IMR-90 (cell line): ENCODE results near the gene STRN4. TPM values are rescaled to one million over a fixed set of nuclear protein-coding genes. Genes with fewer than 3 reads are reported as not detected.

Experiments
- ATAC-seq: fragments of 200-7000 bp; cut with Tn5 transposase; 2 replicates; pipeline ENCODE4 v1.9.1; 2020; ENCODE audit warnings: low read depth, mild to moderate bottlenecking, moderate library complexity
- BruUV-seq: library from RNA; stranded (reverse); fragments of 400-500 nt; replicated peaks from 2 replicates; lab custom pipeline; 2021; lab: Mats Ljungman, UMichigan
- CTCF ChIA-PET: fragments of 300-600 bp; formaldehyde crosslinking; extraction: SDS; loops from one replicate; lab custom pipeline; 2021; ENCODE audit warnings: antibody characterized with exemption; lab: Yijun Ruan, JAX
- POLR2A ChIA-PET: fragments of 300-600 bp; sonication (Branson Sonifier 250); formaldehyde crosslinking; loops from one replicate; lab custom pipeline; 2022; ENCODE audit warnings: antibody characterized with exemption; ENCODE audit not compliant: unreplicated experiment; lab: Charles Lee
- DNase-seq: peaks from one replicate; pipeline ENCODE4 v3.0.0; 2013
- H2AFZ ChIP-seq: replicated peaks from 2 replicates; pipeline ENCODE3; 2013; ENCODE audit warnings: low read length, mild to moderate bottlenecking; ENCODE audit not compliant: poor library complexity
- H2AK5ac ChIP-seq: 2 replicates; pipeline ENCODE4 v1.6.1; 2013; ENCODE audit warnings: low read depth, low read length, inconsistent platforms
- H2AK9ac ChIP-seq: replicated peaks from 2 replicates; pipeline ENCODE3; 2013; ENCODE audit warnings: mild to moderate bottlenecking, low read depth, low read length, moderate library complexity; ENCODE audit not compliant: poor library complexity
- H2BK120ac ChIP-seq: 2 replicates; pipeline ENCODE4 v1.6.1; 2013; ENCODE audit warnings: low read depth, low read length, inconsistent platforms
- H2BK15ac ChIP-seq: 3 replicates; pipeline ENCODE4 v1.6.1; 2013; ENCODE audit warnings: low read depth, low read length, inconsistent platforms
- H2BK20ac ChIP-seq: 2 replicates; pipeline ENCODE4 v1.6.1; 2013; ENCODE audit warnings: low read depth, mild to moderate bottlenecking, inconsistent platforms, low read length, moderate library complexity
- H2BK5ac ChIP-seq: 2 replicates; pipeline ENCODE4 v1.6.1; 2013; ENCODE audit warnings: mild to moderate bottlenecking, low read depth, low read length, inconsistent platforms; ENCODE audit not compliant: poor library complexity, severe bottlenecking
- H3K14ac ChIP-seq: replicated peaks from 2 replicates; pipeline ENCODE4 v1.6.1; 2013; ENCODE audit warnings: low read depth, low read length, inconsistent platforms
- H3K18ac ChIP-seq: 2 replicates; pipeline ENCODE4 v1.6.1; 2013; ENCODE audit warnings: low read depth, low read length, control low read depth
- H3K23ac ChIP-seq: 2 replicates; pipeline ENCODE4 v1.6.1; 2013; ENCODE audit warnings: low read depth, low read length, inconsistent platforms
- H3K27ac ChIP-seq: 2 replicates; pipeline ENCODE4 v1.5.1; 2013; ENCODE audit warnings: mild to moderate bottlenecking, control low read depth, low read length; ENCODE audit not compliant: insufficient read depth
- H3K27me3 ChIP-seq: 2 replicates; pipeline ENCODE4 v1.6.1; 2013; ENCODE audit warnings: low read length; ENCODE audit not compliant: control insufficient read depth, insufficient read depth
- H3K36me3 ChIP-seq: 2 replicates; pipeline ENCODE4 v1.6.1; 2013; ENCODE audit warnings: low read length, mixed read lengths; ENCODE audit not compliant: control insufficient read depth, insufficient read depth
- H3K4ac ChIP-seq: 2 replicates; pipeline ENCODE4 v1.6.1; 2013; ENCODE audit warnings: low read depth, low read length, inconsistent platforms
- H3K4me1 ChIP-seq: 2 replicates; pipeline ENCODE4 v1.6.1; 2013; ENCODE audit warnings: low read length, mixed read lengths; ENCODE audit not compliant: control insufficient read depth, insufficient read depth
- H3K4me2 ChIP-seq: 2 replicates; pipeline ENCODE4 v1.6.1; 2013; ENCODE audit warnings: low read depth, mild to moderate bottlenecking, control low read depth, low read length, moderate library complexity
- H3K4me3 ChIP-seq: 2 replicates; pipeline ENCODE4 v1.5.1; 2013; ENCODE audit warnings: low read depth, mild to moderate bottlenecking, control low read depth, low read length, moderate library complexity; ENCODE audit not compliant: insufficient read depth
- H3K56ac ChIP-seq: 2 replicates; pipeline ENCODE4 v1.6.1; 2013; ENCODE audit warnings: low read length, inconsistent platforms; ENCODE audit not compliant: insufficient read depth; ENCODE audit errors: extremely low read depth
- H3K79me1 ChIP-seq, 2 experiments: 2 replicates each; pipeline ENCODE4 v1.6.1; 2013; ENCODE audit warnings: low read length in 2 of 2, inconsistent platforms in 1 of 2, low read depth in 1 of 2
- H3K9ac ChIP-seq: 2 replicates; pipeline ENCODE4 v1.6.1; 2013; ENCODE audit warnings: low read depth, low read length, control low read depth
- H3K9me1 ChIP-seq: 2 replicates; pipeline ENCODE4 v1.6.1; 2013; ENCODE audit warnings: low read length, inconsistent platforms; ENCODE audit not compliant: insufficient read depth
- H3K9me3 ChIP-seq: 2 replicates; pipeline ENCODE4 v1.6.1; 2013; ENCODE audit warnings: low read length; ENCODE audit not compliant: control insufficient read depth, insufficient read depth
- H4K20me1 ChIP-seq: 2 replicates; pipeline ENCODE4 v1.6.1; 2013; ENCODE audit warnings: low read length, inconsistent platforms; ENCODE audit not compliant: insufficient read depth
- H4K5ac ChIP-seq: 2 replicates; pipeline ENCODE4 v1.6.1; 2013; ENCODE audit warnings: mild to moderate bottlenecking, low read depth, low read length, control low read depth
- H4K8ac ChIP-seq, 2 experiments: 2 replicates each; pipeline ENCODE4 v1.6.1; 2013; ENCODE audit warnings: low read depth in 2 of 2, low read length in 2 of 2, control low read depth in 1 of 2, inconsistent platforms in 1 of 2
- H4K91ac ChIP-seq: 2 replicates; pipeline ENCODE4 v1.6.1; 2013; ENCODE audit warnings: low read depth, low read length, inconsistent platforms; ENCODE audit not compliant: insufficient read depth
- BHLHE40 ChIP-seq: fragments of 150-350 bp; IDR thresholded peaks from 2 replicates; pipeline ENCODE4 v1.6.1; 2016; ENCODE audit warnings: mild to moderate bottlenecking, low read depth, low read length
- CEBPB ChIP-seq: IDR thresholded peaks from 2 replicates; pipeline ENCODE4 v1.6.1; 2012; ENCODE audit warnings: low read depth, low read length, improper control_type of control experiment
- CHD1 ChIP-seq: IDR thresholded peaks from 2 replicates; pipeline ENCODE4 v1.6.1; 2012; ENCODE audit warnings: low read depth, low read length, improper control_type of control experiment
- FOS ChIP-seq: fragments of 150-350 bp; IDR thresholded peaks from 2 replicates; pipeline ENCODE4 v1.6.1; 2016; ENCODE audit warnings: low read depth, low read length
- MAFK ChIP-seq: IDR thresholded peaks from 2 replicates; pipeline ENCODE4 v1.6.1; 2012; ENCODE audit warnings: low read depth, low read length, improper control_type of control experiment
- MAZ ChIP-seq: IDR thresholded peaks from 2 replicates; pipeline ENCODE4 v1.6.1; 2012; ENCODE audit warnings: low read depth, mild to moderate bottlenecking, low read length, improper control_type of control experiment, moderate library complexity, borderline replicate concordance
- MXI1 ChIP-seq: IDR thresholded peaks from 2 replicates; pipeline ENCODE4 v1.6.1; 2012; ENCODE audit warnings: low read depth, mild to moderate bottlenecking, low read length, moderate library complexity, borderline replicate concordance
- NFE2L2 ChIP-seq: fragments of 150-350 bp; IDR thresholded peaks from 2 replicates; pipeline ENCODE4 v1.6.1; 2016; ENCODE audit warnings: low read depth, mild to moderate bottlenecking, low read length
- POLR2A ChIP-seq: IDR thresholded peaks from 2 replicates; pipeline ENCODE4 v1.6.1; 2012; ENCODE audit warnings: mild to moderate bottlenecking, low read depth, low read length
- RAD21 ChIP-seq: IDR thresholded peaks from 2 replicates; pipeline ENCODE4 v1.6.1; 2012; ENCODE audit warnings: low read length, improper control_type of control experiment
- RCOR1 ChIP-seq: IDR thresholded peaks from 2 replicates; pipeline ENCODE4 v1.6.1; 2012; ENCODE audit warnings: mild to moderate bottlenecking, low read length, improper control_type of control experiment; ENCODE audit not compliant: insufficient replicate concordance
- RFX5 ChIP-seq: IDR thresholded peaks from 2 replicates; pipeline ENCODE4 v1.8.0; 2012; ENCODE audit warnings: low read depth, mild to moderate bottlenecking, low read length, moderate library complexity
- SMC3 ChIP-seq: fragments of 150-350 bp; IDR thresholded peaks from 2 replicates; pipeline ENCODE4 v1.6.1; 2016; ENCODE audit warnings: low read depth, mild to moderate bottlenecking, antibody characterized with exemption, low read length, moderate library complexity
- WGBS, 2 experiments: methylation state at CpG; one replicate each; pipeline versions ENCODE4 v1.1.5 to v1.1.7; 2013; ENCODE audit warnings: missing lambda C conversion rate in 2 of 2; ENCODE audit not compliant: insufficient read length in 1 of 2; ENCODE audit errors: extremely low coverage in 2 of 2; 5-methylcytosine and 5-hydroxymethylcytosine counted together
- dilution Hi-C: fragments of 300-500 bp; cut with HindIII; formaldehyde crosslinking; loops from one replicate; pipeline ENCODE4 v1.14.3; 2018; ENCODE audit warnings: low sequenced_read_pairs; ENCODE audit not compliant: unreplicated experiment
- in situ Hi-C: fragments of 300-500 bp; cut with MboI; formaldehyde crosslinking; loops from 3 replicates; pipeline ENCODE4 v1.14.3; 2019; ENCODE audit warnings: low sequenced_read_pairs, inconsistent platforms, mixed read lengths
- intact Hi-C: fragments of 100-400 bp; cut with micrococcal nuclease; formaldehyde crosslinking; loops from 2 replicates; pipeline ENCODE4 v1.10.0; 2022
- polyA plus RNA-seq, 3 experiments: library from polyadenylated mRNA; depleted of rRNA; stranded (reverse); fragments of >200 nt; gene quantifications; 2 replicates each; pipeline ENCODE4 v1.2.3, GENCODE V29; 2012; ENCODE audit warnings: low replicate concordance in 1 of 3
- total RNA-seq: library from RNA; depleted of rRNA; stranded (reverse); fragments of >200 nt; gene quantifications from 2 replicates; pipeline ENCODE4 v1.2.3, GENCODE V29; 2012
- TF ChIP-seq, protein P1 (sequence below): conservative IDR thresholded peaks from 2 replicates; pipeline ENCODE4 v1.5.1; 2012; ENCODE audit warnings: mild to moderate bottlenecking, low read depth, low read length, improper control_type of control experiment
- TF ChIP-seq, protein P2 (sequence below): fragments of 150-350 bp; IDR thresholded peaks from 2 replicates; pipeline ENCODE4 v1.6.1; 2017; ENCODE audit warnings: mild to moderate bottlenecking, antibody characterized with exemption, low read length, low read depth
- TF ChIP-seq, protein P3 (sequence below): fragments of 150-350 bp; IDR thresholded peaks from 2 replicates; pipeline ENCODE4 v1.6.1; 2016; ENCODE audit warnings: low read depth, mild to moderate bottlenecking, low read length, moderate library complexity, borderline replicate concordance

Gene STRN4
- total and polyA plus RNA-seq, 2 of the 4 experiments (the other 2 are of a cell fraction) = 36.7 to 112 TPM

DNA sequence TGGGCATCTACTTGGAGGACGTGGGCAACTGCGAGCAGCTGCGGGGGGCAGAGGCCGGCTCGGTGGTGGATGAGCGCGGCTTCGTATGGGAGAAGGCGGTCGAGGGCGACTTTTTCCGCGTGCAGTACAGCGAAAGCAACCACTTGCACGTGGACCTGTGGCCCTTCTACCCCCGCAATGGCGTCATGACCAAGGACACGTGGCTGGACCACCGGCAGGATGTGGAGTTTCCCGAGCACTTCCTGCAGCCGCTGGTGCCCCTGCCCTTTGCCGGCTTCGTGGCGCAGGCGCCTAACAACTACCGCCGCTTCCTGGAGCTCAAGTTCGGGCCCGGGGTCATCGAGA, 10.3 kb upstream of the STRN4 start:
- Histone ChIP-seq H3K14ac (no peak overlapping the region), H4K8ac (no peak overlapping the region), H2AK9ac (no peak overlapping the region), H3K9me3 (no peaks in the 10 kb centered on the region), H2BK5ac (no peak overlapping the region), H3K4me3 (no peak overlapping the region), H3K36me3 (peaks cover 20% of the 10 kb centered on the region), H2BK120ac (no peak overlapping the region), H3K23ac (no peak overlapping the region), H3K4me1 (peaks cover 12% of the 10 kb centered on the region), H3K79me1 (peaks cover 8 to 29% of the 10 kb centered on the region in 2 experiments; a peak in 2 of 4 replicates), H3K56ac (no peak overlapping the region), H3K4ac (no peak overlapping the region), H3K9ac (no peak overlapping the region), H2AK5ac (peak overlapping the region; percentile 62; the same call in 1 of the 2 replicates), H3K4me2 (no peak overlapping the region), H4K5ac (no peak overlapping the region), H4K20me1 (peaks cover 17% of the 10 kb centered on the region), H3K18ac (no peak overlapping the region), H2BK20ac (no peak overlapping the region), H3K27ac (no peak overlapping the region), H2AFZ (peak overlapping the region; percentile 21), H4K91ac (no peak overlapping the region), H3K27me3 (no peaks in the 10 kb centered on the region), H2BK15ac (no peak overlapping the region), H3K9me1 (peaks cover 9% of the 10 kb centered on the region)
- dilution Hi-C loops = no loop called here
- 82% methylated on average over 19 of the region's 30 CpGs; no CpG with 5 or more reads in 1 of the 2 experiments for WGBS, 2 experiments
- intact Hi-C loops = loop anchor here (2.0 kb wide), 1 partner anchor 234 kb away; no protein-coding TSS in a partner anchor
- no TSS peak for BruUV-seq
- DNase-seq (no peak), ATAC-seq (no peak)
- POLR2A ChIA-PET = no interaction called here
- in situ Hi-C loops = loop anchor here (5.0 kb wide), 2 partner anchors 86 to 231 kb away; no protein-coding TSS in a partner anchor
- TF ChIP-seq POLR2A (no peak), SMC3 (no peak), BHLHE40 (no peak), FOS (no peak), RFX5 (no peak), RCOR1 (no peak), MAFK (no peak), MAZ (no peak), MXI1 (no peak), CEBPB (no peak), CHD1 (no peak), NFE2L2 (no peak), RAD21 (no peak)
- TF ChIP-seq, protein P1, sequence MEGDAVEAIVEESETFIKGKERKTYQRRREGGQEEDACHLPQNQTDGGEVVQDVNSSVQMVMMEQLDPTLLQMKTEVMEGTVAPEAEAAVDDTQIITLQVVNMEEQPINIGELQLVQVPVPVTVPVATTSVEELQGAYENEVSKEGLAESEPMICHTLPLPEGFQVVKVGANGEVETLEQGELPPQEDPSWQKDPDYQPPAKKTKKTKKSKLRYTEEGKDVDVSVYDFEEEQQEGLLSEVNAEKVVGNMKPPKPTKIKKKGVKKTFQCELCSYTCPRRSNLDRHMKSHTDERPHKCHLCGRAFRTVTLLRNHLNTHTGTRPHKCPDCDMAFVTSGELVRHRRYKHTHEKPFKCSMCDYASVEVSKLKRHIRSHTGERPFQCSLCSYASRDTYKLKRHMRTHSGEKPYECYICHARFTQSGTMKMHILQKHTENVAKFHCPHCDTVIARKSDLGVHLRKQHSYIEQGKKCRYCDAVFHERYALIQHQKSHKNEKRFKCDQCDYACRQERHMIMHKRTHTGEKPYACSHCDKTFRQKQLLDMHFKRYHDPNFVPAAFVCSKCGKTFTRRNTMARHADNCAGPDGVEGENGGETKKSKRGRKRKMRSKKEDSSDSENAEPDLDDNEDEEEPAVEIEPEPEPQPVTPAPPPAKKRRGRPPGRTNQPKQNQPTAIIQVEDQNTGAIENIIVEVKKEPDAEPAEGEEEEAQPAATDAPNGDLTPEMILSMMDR = no peak
- TF ChIP-seq, protein P2, sequence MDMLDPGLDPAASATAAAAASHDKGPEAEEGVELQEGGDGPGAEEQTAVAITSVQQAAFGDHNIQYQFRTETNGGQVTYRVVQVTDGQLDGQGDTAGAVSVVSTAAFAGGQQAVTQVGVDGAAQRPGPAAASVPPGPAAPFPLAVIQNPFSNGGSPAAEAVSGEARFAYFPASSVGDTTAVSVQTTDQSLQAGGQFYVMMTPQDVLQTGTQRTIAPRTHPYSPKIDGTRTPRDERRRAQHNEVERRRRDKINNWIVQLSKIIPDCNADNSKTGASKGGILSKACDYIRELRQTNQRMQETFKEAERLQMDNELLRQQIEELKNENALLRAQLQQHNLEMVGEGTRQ = no peak
- TF ChIP-seq, protein P3, sequence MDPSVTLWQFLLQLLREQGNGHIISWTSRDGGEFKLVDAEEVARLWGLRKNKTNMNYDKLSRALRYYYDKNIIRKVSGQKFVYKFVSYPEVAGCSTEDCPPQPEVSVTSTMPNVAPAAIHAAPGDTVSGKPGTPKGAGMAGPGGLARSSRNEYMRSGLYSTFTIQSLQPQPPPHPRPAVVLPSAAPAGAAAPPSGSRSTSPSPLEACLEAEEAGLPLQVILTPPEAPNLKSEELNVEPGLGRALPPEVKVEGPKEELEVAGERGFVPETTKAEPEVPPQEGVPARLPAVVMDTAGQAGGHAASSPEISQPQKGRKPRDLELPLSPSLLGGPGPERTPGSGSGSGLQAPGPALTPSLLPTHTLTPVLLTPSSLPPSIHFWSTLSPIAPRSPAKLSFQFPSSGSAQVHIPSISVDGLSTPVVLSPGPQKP = no peak
- CTCF ChIA-PET = no interaction called here
